Left lung (tissue), 10 donors: ENCODE results near the gene DEPDC1B. TPM values are rescaled to one million over a fixed set of nuclear protein-coding genes. Genes with fewer than 3 reads are reported as not detected.

Experiments used
- ATAC-seq: fragments of 200-7000 bp; cut with Tn5 transposase; one replicate; pipeline ENCODE4 v1.9.1; 2020; ENCODE audit warnings: moderate library complexity
- DNase-seq, 4 donors: peaks; one replicate each; pipeline ENCODE4 v3.0.0-alpha.2; 2013 to 2020
- H3K27ac ChIP-seq, 2 donors: fragments of 200-600 bp; sonication (generic) in 1 of 2; one replicate each; pipeline versions ENCODE4 v1.5.0 to v1.8.0; 2020 to 2021
- H3K27me3 ChIP-seq, 2 donors: fragments of 200-600 bp; sonication (generic) in 1 of 2; one replicate each; pipeline versions ENCODE4 v1.5.0 to v1.8.0; 2020 to 2021
- H3K36me3 ChIP-seq, 2 donors: fragments of 200-600 bp; sonication (generic) in 1 of 2; one replicate each; pipeline versions ENCODE4 v1.5.0 to v1.8.0; 2020 to 2021
- H3K4me1 ChIP-seq, 2 donors: fragments of 200-600 bp; one replicate each; pipeline ENCODE4 v1.8.0; 2021
- H3K4me3 ChIP-seq, 2 donors: fragments of 200-600 bp; sonication (generic) in 1 of 2; one replicate each; pipeline versions ENCODE4 v1.5.0 to v1.8.0; 2020 to 2021; ENCODE audit warnings: mild to moderate bottlenecking in 1 of 2
- H3K9me3 ChIP-seq, 2 donors: fragments of 200-600 bp; sonication (generic) in 1 of 2; one replicate each; pipeline versions ENCODE4 v1.5.0 to v1.8.0; 2020 to 2021
- intact Hi-C, 2 donors: fragments of 100-400 bp; cut with DNase I; formaldehyde crosslinking; loops; one replicate each; pipeline versions ENCODE4 v1.11.2 to v1.14.2; 2022
- polyA plus RNA-seq, 6 donors: library from polyadenylated mRNA; unstranded; fragments of 120-200 nt; gene quantifications; one replicate each; pipeline ENCODE4 v1.2.1, GENCODE V29; 2013; ENCODE audit not compliant: insufficient read length in 6 of 6
- total RNA-seq, 2 donors: library from RNA; stranded (reverse); fragmentation: NEBNext Ultra II Directional; extraction: Animal tissue kit (Norgen Biotek cat#: 25700); gene quantifications; one replicate each; pipeline ENCODE4 v1.2.1, GENCODE V29; 2021
- TF ChIP-seq, protein P1 (sequence below), 2 donors: fragments of 200-600 bp; sonication (generic) in 1 of 2; IDR thresholded peaks; one replicate each; pipeline versions ENCODE4 v1.5.0 to v1.8.0; 2021; ENCODE audit warnings: antibody characterized with exemption in 2 of 2
- donor health status: DM: no; HTN: yes; CAD: no.
- donor health status: DM: no; HTN: no; CAD: no.

DEPDC1B gene
- total and polyA plus RNA-seq, 8 donors: 1.3 to 21.4 (median 10.5) TPM

DNA sequence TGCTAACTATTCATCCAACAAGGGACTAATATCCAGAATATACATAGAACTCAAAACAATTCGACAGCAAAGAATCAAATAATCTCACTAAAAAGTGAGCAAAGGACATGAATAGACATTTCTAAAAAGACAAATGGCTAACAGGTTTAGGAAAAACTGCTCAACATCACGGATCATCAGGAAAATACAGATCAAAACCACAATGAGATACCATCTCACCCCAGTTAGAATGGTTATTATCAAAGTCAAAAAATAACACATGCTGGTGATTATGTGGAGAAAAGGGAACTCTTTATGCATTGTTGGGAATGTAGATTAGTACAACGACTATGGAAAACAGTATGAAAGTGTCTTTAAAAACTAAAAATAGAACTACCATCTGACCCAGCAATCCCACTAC is 150.1 kb downstream of the DEPDC1B start:
- ATAC-seq: no peak
- H3K27ac ChIP-seq: no peak overlapping the region
- DNase-seq: no peak
- intact Hi-C loops: no loop called here
- no peak overlapping the region for H3K4me3 ChIP-seq
- H3K27me3 ChIP-seq: no peaks in the 10 kb centered on the region
- no peaks in the 10 kb centered on the region for H3K4me1 ChIP-seq
- H3K9me3 ChIP-seq: no peaks in the 10 kb centered on the region
- TF ChIP-seq, protein P1, sequence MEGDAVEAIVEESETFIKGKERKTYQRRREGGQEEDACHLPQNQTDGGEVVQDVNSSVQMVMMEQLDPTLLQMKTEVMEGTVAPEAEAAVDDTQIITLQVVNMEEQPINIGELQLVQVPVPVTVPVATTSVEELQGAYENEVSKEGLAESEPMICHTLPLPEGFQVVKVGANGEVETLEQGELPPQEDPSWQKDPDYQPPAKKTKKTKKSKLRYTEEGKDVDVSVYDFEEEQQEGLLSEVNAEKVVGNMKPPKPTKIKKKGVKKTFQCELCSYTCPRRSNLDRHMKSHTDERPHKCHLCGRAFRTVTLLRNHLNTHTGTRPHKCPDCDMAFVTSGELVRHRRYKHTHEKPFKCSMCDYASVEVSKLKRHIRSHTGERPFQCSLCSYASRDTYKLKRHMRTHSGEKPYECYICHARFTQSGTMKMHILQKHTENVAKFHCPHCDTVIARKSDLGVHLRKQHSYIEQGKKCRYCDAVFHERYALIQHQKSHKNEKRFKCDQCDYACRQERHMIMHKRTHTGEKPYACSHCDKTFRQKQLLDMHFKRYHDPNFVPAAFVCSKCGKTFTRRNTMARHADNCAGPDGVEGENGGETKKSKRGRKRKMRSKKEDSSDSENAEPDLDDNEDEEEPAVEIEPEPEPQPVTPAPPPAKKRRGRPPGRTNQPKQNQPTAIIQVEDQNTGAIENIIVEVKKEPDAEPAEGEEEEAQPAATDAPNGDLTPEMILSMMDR (IDR thresholded peaks at IDR 0.05): no peak
- no peaks in the 10 kb centered on the region for H3K36me3 ChIP-seq

Other genes starting within 250 kb of the DEPDC1B start
- gene ELOVL7, start 144.1 kb upstream of the DEPDC1B start, total RNA-seq: 10 to 100 TPM; 10.9 to 15.0 TPM
- gene ELOVL7, start 144.1 kb upstream of the DEPDC1B start, polyA plus RNA-seq: 1 to 10 TPM; 2.3 to 5.4 (median 4.3) TPM
- gene ERCC8, start 244.9 kb upstream of the DEPDC1B start, total RNA-seq: 1 to 10 TPM; 8.7 to 9.7 TPM
- gene ERCC8, start 244.9 kb upstream of the DEPDC1B start, polyA plus RNA-seq: 10 to 100 TPM; 21.3 to 28.5 (median 24.8) TPM
- 10 to 100 TPM; 18.4 to 25.5 TPM for gene NDUFAF2, start 245.0 kb upstream of the DEPDC1B start, total RNA-seq
- 10 to 100 TPM; 25.9 to 32.7 (median 30.2) TPM for gene NDUFAF2, start 245.0 kb upstream of the DEPDC1B start, polyA plus RNA-seq